Loucy (cell line): ENCODE measurements around the gene TLK2.

Experiments used
- EZH2phosphoT487 ChIP-seq: fragments of 200-600 bp; IDR thresholded peaks from 2 replicates; pipeline ENCODE4 v1.6.1; 2018; ENCODE audit warnings: antibody characterized with exemption, mild to moderate bottlenecking, moderate library complexity, borderline replicate concordance
- TF ChIP-seq, protein P1 (sequence below): fragments of 200-600 bp; sonication (generic); conservative IDR thresholded peaks from 2 replicates; pipeline ENCODE4 v1.5.1; 2014; ENCODE audit warnings: mild to moderate bottlenecking, antibody characterized with exemption, low read length

DNA sequence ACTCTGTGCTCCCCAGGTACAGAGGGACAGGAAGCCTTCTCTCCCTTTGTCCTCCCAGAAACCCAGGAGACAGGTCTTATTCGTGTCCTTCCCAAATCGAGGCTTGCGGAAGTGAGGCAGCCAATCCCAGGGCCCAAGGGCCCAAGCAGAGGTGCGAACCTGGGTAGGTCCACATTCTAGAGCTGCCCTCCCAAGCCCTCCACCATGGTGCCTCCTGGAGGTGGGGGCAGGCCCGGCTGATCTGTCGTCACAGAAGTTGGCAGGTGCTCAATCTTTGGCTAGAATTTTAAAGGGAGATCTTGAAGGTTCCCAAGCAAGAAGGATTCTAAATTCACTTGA, 170.3 kb downstream of the TLK2 start:
- TF ChIP-seq, protein P1, sequence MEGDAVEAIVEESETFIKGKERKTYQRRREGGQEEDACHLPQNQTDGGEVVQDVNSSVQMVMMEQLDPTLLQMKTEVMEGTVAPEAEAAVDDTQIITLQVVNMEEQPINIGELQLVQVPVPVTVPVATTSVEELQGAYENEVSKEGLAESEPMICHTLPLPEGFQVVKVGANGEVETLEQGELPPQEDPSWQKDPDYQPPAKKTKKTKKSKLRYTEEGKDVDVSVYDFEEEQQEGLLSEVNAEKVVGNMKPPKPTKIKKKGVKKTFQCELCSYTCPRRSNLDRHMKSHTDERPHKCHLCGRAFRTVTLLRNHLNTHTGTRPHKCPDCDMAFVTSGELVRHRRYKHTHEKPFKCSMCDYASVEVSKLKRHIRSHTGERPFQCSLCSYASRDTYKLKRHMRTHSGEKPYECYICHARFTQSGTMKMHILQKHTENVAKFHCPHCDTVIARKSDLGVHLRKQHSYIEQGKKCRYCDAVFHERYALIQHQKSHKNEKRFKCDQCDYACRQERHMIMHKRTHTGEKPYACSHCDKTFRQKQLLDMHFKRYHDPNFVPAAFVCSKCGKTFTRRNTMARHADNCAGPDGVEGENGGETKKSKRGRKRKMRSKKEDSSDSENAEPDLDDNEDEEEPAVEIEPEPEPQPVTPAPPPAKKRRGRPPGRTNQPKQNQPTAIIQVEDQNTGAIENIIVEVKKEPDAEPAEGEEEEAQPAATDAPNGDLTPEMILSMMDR: no peak
- no peak for TF ChIP-seq EZH2phosphoT487
